Measurements from ENCODE around the gene SLC37A3.
A peak's percentile ranks its signal among the peaks of the same experiment; 100 is the strongest.

Gene SLC37A3

DNA sequence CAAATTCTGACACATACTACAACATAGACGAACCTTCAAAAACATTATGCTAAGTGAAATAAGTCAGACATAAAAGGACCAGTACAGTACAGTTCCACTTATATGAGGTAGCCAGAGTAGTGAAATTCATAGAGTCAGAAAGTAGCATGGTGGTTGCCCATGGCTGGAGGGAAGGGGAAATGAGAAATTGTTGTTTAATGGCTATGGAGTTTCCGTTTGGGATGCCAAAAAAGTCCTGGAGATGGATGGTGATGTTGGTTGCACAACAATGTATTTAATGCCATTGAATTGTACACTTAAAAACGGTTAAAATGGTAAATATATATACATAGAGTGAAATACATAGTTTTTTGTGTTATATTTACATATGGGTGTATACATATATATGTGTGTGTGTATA, 2.1 kb upstream of the SLC37A3 start:
- Histone ChIP-seq H3K79me2 (ENCODE audit: low read length) (peaks cover 4% of the 10 kb centered on the region; the same call in 1 of the 2 replicates), H3K4me2 (ENCODE audit: low read length) (no peak overlapping the region), H3K4me3 (ENCODE audit: low read length) (no peak overlapping the region), H2AFZ (ENCODE audit: low read depth, low read length) (no peak overlapping the region), H3K9me3 (ENCODE audit: insufficient read depth, low read length) (no peaks in the 10 kb centered on the region), H3K4me1 (ENCODE audit: low read length) (peaks cover 10% of the 10 kb centered on the region), H3K27me3 (ENCODE audit: low read depth, low read length) (peaks cover 49% of the 10 kb centered on the region), H4K20me1 (ENCODE audit: insufficient read depth, low read length) (peaks cover 10% of the 10 kb centered on the region; the same call in 1 of the 2 replicates), H3K27ac (ENCODE audit: low read length) (no peak overlapping the region), H3K36me3 (replicated peaks; ENCODE audit: low read depth, low read length) (no peaks in the 10 kb centered on the region), H3K9ac (ENCODE audit: low read length) (no peak overlapping the region)
- TF ChIP-seq, protein P1, sequence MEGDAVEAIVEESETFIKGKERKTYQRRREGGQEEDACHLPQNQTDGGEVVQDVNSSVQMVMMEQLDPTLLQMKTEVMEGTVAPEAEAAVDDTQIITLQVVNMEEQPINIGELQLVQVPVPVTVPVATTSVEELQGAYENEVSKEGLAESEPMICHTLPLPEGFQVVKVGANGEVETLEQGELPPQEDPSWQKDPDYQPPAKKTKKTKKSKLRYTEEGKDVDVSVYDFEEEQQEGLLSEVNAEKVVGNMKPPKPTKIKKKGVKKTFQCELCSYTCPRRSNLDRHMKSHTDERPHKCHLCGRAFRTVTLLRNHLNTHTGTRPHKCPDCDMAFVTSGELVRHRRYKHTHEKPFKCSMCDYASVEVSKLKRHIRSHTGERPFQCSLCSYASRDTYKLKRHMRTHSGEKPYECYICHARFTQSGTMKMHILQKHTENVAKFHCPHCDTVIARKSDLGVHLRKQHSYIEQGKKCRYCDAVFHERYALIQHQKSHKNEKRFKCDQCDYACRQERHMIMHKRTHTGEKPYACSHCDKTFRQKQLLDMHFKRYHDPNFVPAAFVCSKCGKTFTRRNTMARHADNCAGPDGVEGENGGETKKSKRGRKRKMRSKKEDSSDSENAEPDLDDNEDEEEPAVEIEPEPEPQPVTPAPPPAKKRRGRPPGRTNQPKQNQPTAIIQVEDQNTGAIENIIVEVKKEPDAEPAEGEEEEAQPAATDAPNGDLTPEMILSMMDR (IDR thresholded peaks at IDR 0.05; ENCODE audit: low read depth, low read length): no peak
- TF ChIP-seq EZH2phosphoT487 (IDR thresholded peaks at IDR 0.05; ENCODE audit: low read depth): no peak

DNA sequence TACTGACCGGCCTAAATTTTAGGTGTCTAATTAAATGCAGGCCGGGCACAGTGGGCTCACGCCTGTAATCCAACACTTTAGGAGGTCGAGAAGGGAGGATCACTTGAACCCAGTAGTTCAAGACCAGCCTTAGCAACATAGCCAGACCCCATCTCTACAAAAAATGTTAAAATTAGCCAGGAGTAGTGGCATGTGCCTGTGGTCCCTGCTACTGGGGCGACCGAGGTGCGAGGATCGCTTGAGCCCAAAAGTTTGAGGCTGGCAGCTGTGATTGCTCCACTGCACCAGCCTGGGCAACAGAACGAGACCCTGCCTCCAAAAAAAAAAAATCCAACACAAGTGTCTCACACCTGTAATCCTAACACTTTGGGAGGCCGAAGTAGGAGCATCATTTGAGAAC, 491 bp upstream of the SLC37A3 start:
- Histone ChIP-seq H3K27ac (ENCODE audit: low read length) (no peak overlapping the region), H3K9me3 (ENCODE audit: insufficient read depth, low read length) (no peaks in the 10 kb centered on the region), H3K4me2 (ENCODE audit: low read length) (peak overlapping the region; percentile 97), H3K9ac (ENCODE audit: low read length) (no peak overlapping the region), H3K27me3 (ENCODE audit: low read depth, low read length) (peaks cover 38% of the 10 kb centered on the region), H4K20me1 (ENCODE audit: insufficient read depth, low read length) (peaks cover 16% of the 10 kb centered on the region), H3K4me1 (ENCODE audit: low read length) (peaks cover 3% of the 10 kb centered on the region), H2AFZ (ENCODE audit: low read depth, low read length) (peak overlapping the region; percentile 53), H3K36me3 (replicated peaks; ENCODE audit: low read depth, low read length) (no peaks in the 10 kb centered on the region), H3K79me2 (ENCODE audit: low read length) (peaks cover 4% of the 10 kb centered on the region; the same call in 1 of the 2 replicates), H3K4me3 (ENCODE audit: low read length) (peak overlapping the region; percentile 99)
- no peak for TF ChIP-seq EZH2phosphoT487 (IDR thresholded peaks at IDR 0.05; ENCODE audit: low read depth)
- TF ChIP-seq, protein P1 (IDR thresholded peaks at IDR 0.05; ENCODE audit: low read depth, low read length): no peak

DNA sequence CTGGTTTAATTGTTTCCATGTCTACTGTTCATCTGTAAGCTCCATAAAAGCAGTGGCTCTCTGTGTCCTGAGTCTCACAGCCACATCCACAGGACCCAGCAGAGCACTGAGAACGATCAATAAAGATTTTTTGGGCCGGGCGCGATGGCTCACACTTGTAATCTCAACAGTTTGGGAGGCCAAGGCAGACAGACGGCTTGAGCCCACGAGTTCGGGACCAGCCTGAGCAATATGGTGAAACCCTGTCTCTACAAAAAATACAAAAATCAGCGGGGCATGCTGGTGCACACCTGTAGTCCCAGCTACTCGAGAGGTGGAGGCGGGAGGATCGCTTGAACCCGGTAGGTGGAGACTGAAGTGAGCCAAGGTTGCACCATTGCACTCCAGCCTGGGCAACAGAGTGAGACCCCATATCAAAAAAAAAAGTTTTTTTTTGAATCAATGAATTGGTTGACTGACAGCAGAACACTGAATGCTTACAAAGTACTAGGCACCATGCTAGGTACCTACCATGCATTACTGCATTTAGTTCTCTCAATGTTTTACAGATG, 4.5 kb downstream of the SLC37A3 start:
- Histone ChIP-seq H3K27me3 (ENCODE audit: low read depth, low read length) (peaks cover 52% of the 10 kb centered on the region), H2AFZ (ENCODE audit: low read depth, low read length) (no peak overlapping the region), H3K9ac (ENCODE audit: low read length) (no peak overlapping the region), H3K36me3 (replicated peaks; ENCODE audit: low read depth, low read length) (no peaks in the 10 kb centered on the region), H3K9me3 (ENCODE audit: insufficient read depth, low read length) (no peaks in the 10 kb centered on the region), H3K27ac (ENCODE audit: low read length) (no peak overlapping the region), H3K4me2 (ENCODE audit: low read length) (no peak overlapping the region), H3K79me2 (ENCODE audit: low read length) (peaks cover 4% of the 10 kb centered on the region; the same call in 1 of the 2 replicates), H4K20me1 (ENCODE audit: insufficient read depth, low read length) (peaks cover 66% of the 10 kb centered on the region), H3K4me3 (ENCODE audit: low read length) (no peak overlapping the region), H3K4me1 (ENCODE audit: low read length) (peaks cover 24% of the 10 kb centered on the region)
- no peak for TF ChIP-seq EZH2phosphoT487 (IDR thresholded peaks at IDR 0.05; ENCODE audit: low read depth)
- TF ChIP-seq, protein P1 (IDR thresholded peaks at IDR 0.05; ENCODE audit: low read depth, low read length): no peak

DNA sequence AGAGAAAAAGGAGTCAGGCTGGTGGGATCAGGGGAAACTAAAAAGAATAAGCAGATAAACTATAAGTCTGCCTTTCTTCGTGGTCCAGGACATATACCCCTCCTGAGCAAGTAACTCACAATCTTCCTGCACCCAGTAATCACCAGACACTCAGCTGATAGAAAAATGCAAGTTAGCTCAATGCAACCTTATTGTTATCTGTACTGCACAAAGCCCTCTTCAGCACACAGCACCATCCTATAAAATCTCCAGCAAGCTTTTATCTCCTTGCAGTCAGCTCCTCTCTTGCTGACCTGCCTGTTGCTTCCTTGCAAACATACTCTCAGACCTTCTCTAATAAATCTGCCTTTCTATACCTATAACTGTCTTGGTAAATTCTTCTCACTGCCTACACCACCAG, 6.7 kb downstream of the SLC37A3 start:
- Histone ChIP-seq H3K9me3 (ENCODE audit: insufficient read depth, low read length) (no peaks in the 10 kb centered on the region), H3K4me3 (ENCODE audit: low read length) (no peak overlapping the region), H3K27me3 (ENCODE audit: low read depth, low read length) (peaks cover 58% of the 10 kb centered on the region), H3K36me3 (replicated peaks; ENCODE audit: low read depth, low read length) (no peaks in the 10 kb centered on the region), H3K4me1 (ENCODE audit: low read length) (peaks cover 24% of the 10 kb centered on the region), H3K79me2 (ENCODE audit: low read length) (no peaks in the 10 kb centered on the region), H2AFZ (ENCODE audit: low read depth, low read length) (no peak overlapping the region), H4K20me1 (ENCODE audit: insufficient read depth, low read length) (peaks cover 76% of the 10 kb centered on the region), H3K27ac (ENCODE audit: low read length) (no peak overlapping the region), H3K4me2 (ENCODE audit: low read length) (no peak overlapping the region), H3K9ac (ENCODE audit: low read length) (no peak overlapping the region)
- TF ChIP-seq, protein P1 (IDR thresholded peaks at IDR 0.05; ENCODE audit: low read depth, low read length): no peak
- TF ChIP-seq EZH2phosphoT487 (IDR thresholded peaks at IDR 0.05; ENCODE audit: low read depth): no peak
